GM12873 (cell line): ENCODE data around the gene RFC1.

ENCODE experiments used
- TF ChIP-seq, protein P1 (sequence below): IDR thresholded peaks from 2 replicates; pipeline ENCODE4 v1.5.1; 2012; ENCODE audit warnings: low read depth, mild to moderate bottlenecking, moderate library complexity, low read length, control low read depth; ENCODE audit not compliant: insufficient read depth; ENCODE audit errors: missing control alignments

The RFC1 gene

DNA sequence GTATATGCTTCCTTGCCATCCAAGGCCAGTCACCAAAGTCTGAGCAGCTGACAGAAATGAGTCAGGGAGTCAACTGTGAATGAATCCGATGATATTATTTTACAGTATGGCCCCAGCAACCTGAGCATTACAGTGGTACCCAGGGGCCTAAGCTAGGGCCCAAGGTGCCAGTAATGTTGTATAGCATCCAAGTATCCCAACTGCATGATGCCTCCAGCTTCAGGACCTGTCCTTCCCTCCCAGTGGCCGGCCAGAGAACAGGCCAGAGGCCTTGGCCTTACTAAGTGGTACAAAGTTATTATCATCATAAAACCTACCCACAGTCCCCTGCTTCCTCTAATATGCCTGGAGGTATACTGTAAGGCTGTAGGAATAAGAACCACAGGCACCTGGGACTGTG lies 79.9 kb downstream of the RFC1 start:
- TF ChIP-seq, protein P1, sequence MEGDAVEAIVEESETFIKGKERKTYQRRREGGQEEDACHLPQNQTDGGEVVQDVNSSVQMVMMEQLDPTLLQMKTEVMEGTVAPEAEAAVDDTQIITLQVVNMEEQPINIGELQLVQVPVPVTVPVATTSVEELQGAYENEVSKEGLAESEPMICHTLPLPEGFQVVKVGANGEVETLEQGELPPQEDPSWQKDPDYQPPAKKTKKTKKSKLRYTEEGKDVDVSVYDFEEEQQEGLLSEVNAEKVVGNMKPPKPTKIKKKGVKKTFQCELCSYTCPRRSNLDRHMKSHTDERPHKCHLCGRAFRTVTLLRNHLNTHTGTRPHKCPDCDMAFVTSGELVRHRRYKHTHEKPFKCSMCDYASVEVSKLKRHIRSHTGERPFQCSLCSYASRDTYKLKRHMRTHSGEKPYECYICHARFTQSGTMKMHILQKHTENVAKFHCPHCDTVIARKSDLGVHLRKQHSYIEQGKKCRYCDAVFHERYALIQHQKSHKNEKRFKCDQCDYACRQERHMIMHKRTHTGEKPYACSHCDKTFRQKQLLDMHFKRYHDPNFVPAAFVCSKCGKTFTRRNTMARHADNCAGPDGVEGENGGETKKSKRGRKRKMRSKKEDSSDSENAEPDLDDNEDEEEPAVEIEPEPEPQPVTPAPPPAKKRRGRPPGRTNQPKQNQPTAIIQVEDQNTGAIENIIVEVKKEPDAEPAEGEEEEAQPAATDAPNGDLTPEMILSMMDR, result no peak

DNA sequence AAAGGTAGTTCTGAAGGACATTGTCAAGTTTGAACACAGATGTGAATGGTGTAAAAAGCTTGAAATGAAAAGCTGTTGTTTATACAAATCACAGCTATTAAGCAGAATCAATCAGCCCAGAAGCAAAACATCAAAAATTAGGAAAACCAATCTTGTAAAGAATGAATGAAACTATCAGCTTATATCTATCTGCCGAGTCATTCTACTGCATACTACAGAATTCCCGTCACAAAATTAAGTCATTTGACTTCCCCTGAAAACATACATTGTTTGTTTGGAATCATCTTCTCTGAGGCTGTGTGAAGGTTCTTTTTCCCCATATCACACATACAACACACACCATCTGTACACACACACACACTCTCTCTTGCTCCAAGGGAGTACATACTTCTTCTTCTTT lies 80.3 kb downstream of the RFC1 start:
- TF ChIP-seq, protein P1, result no peak

DNA sequence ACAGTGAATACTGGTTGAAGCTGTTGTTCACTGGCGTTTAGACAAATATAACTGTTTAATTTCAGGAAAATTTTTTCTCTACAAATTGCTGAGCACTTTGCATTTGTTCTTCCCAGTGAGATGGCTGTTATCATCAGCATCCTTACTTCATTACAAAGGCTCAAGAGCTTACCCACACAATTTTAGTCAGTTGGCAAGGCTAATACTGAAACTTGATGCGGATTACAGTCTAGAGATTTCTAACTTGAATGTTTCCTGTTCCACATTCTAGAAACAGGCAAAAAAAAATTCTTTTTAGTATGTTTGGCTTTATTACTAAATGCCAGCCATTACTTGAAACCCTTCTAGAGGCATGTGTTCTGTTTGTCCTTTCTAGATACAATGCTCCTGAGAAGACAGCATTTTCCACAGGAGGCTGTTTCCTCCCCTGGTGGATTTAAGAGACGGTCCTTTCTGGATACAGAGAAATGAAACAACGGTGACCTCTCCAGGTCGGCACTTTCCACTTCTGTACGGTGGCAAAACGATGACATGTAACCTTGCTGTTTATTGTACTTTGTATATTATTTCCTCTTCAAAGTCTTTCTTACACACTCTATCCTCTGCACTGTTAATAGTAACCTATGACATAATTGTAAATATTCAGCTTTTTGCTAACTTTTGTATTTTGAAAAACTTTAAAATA lies 80.9 kb downstream of the RFC1 start:
- TF ChIP-seq, protein P1, result no peak

DNA sequence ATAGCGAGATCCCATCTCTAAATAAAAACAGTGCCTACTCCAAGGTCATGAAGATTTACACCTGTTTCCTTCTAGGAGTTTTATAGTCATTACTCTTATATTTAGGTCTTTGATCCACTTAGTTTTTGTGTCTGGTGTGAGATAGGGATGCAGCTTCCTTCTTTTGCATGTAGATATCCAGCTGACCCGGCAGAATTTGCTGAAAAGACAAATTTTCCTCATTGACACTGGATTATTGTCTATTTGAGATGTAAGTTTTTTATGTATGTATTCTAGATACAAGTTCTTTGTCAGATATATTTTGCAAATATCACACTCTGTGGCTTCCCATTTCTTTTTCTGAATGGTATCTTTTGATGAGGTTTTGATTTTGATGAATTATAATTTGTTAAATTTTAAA lies 85.4 kb downstream of the RFC1 start:
- TF ChIP-seq, protein P1, result no peak

DNA sequence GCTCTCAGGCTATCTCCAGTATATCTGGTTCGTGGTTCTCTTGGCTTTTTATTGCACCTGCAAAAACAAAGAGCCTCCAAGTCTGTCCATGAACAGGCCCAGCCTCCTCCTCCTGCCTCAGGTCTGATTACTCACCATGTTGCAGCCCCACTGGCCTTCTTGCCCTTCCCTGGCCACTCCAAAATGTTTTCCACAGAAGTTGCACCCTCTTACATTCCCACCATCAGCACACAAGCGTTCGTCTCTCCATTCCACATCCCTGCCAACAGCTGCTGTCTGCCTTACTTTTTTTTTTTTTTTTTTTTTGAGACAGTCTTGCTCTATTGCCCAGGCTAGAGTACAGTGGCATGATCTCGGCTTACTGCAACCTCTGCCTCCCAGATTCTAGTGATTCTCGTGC lies 86.7 kb downstream of the RFC1 start:
- TF ChIP-seq, protein P1, result no peak

DNA sequence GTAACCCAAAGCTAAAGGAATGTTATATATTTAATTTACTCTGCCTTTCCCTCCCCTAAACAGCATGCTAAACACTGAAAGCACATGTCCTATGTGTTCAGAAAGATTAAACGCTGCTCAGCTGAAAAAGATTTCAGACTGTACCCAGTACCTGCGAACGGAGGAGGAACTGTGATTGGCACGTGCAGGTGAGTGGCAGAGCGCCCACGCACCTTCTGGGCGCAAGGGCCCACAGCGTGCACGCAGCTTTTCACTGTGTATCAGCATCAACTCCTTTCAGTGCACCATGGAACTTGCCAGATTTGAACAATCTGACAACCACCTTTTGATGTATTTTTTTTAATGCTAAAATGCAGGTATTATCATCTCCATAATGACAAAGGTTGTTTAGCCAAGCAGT lies 87.7 kb downstream of the RFC1 start:
- TF ChIP-seq, protein P1, result no peak

DNA sequence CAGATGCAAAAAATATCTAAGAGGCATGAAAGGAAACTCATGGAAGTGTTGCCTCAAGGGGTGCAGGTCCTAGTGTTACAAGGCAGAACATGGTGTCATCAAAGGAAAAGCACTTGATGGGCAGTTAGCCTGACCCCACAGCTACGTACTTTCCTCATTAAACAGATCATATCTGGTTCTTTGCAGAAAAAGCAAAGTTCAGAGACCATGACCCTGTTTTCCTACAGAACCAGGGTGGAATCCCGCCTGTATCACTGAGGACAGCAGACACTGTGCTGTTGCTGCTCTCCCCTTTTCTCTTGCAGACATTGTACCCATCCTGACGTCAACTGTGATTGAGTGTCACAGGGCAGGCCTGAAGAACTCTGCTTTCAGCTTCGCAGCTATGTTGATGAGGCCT lies 91.7 kb downstream of the RFC1 start:
- TF ChIP-seq, protein P1, result no peak
